Gastrocnemius medialis (tissue), 4 donors: ENCODE measurements around the gene MOCS3. TPM values are rescaled to one million over a fixed set of nuclear protein-coding genes. Genes with fewer than 3 reads are reported as not detected.

ENCODE experiments used
- ATAC-seq, 2 donors: fragments of 150-250 bp; one replicate each; pipeline ENCODE4 v1.9.1; 2016
- DNase-seq, 2 donors: peaks; one replicate each; pipeline ENCODE4 v3.0.0-alpha.2; 2019
- H3K27ac ChIP-seq, 4 donors: fragments of 200-600 bp; sonication (generic); 1 replicate in 1 of 4; 2 replicates in 3 of 4; pipeline ENCODE4 v1.5.1; 2016 to 2018; ENCODE audit warnings: mild to moderate bottlenecking in 2 of 4, moderate library complexity in 1 of 4
- H3K27me3 ChIP-seq, 3 donors: fragments of 200-600 bp; sonication (generic) in 2 of 3; 1 replicate in 1 of 3; 2 replicates in 2 of 3; pipeline versions ENCODE4 v1.5.1 to v1.6.0; 2016 to 2019; ENCODE audit warnings: mild to moderate bottlenecking in 1 of 3, moderate library complexity in 1 of 3
- H3K36me3 ChIP-seq, 2 donors: fragments of 200-600 bp; sonication (generic) in 1 of 2; one replicate each; pipeline ENCODE4 v1.5.1; 2017 to 2018
- H3K4me1 ChIP-seq, 2 donors: fragments of 200-600 bp; sonication (generic) in 1 of 2; one replicate each; pipeline ENCODE4 v1.5.1; 2016 to 2017; ENCODE audit warnings: mild to moderate bottlenecking in 2 of 2
- H3K4me3 ChIP-seq, 4 donors: fragments of 200-600 bp; sonication (generic) in 3 of 4; 1 replicate in 1 of 4; 2 replicates in 3 of 4; pipeline ENCODE4 v1.5.1; 2016 to 2019; ENCODE audit warnings: mild to moderate bottlenecking in 2 of 4
- H3K9me3 ChIP-seq, 3 donors: fragments of 200-600 bp; sonication (generic) in 2 of 3; 1 replicate in 1 of 3; 2 replicates in 2 of 3; pipeline ENCODE4 v1.5.1; 2016 to 2019
- CTCF ChIP-seq, 5 experiments: fragments of 450-650 bp in 3 of 5; fragments of 200-600 bp in 2 of 5; sonication (generic) in 2 of 5; IDR thresholded peaks in 4 of 5; conservative IDR thresholded peaks in 1 of 5; 1 replicate in 4 of 5; 2 replicates in 1 of 5; pipeline ENCODE4 v1.5.1; 2016 to 2019; ENCODE audit warnings: antibody characterized with exemption in 5 of 5, mild to moderate bottlenecking in 3 of 5, moderate library complexity in 3 of 5
- POLR2A ChIP-seq, 2 donors: fragments of 450-650 bp; IDR thresholded peaks; one replicate each; pipeline ENCODE4 v1.6.1; 2017; ENCODE audit warnings: antibody characterized with exemption in 2 of 2, mild to moderate bottlenecking in 2 of 2, moderate library complexity in 2 of 2
- in situ Hi-C, 4 donors: fragments of 200-750 bp; cut with MboI; loops; one replicate each; pipeline versions ENCODE4 v1.15.0 to v1.8.0; 2017; ENCODE audit warnings: low sequenced_read_pairs in 4 of 4
- intact Hi-C: fragments of 100-400 bp; cut with DNase I; formaldehyde crosslinking; loops from one replicate; pipeline ENCODE4 v1.15.1; 2023; ENCODE audit warnings: low total_unique reads
- total RNA-seq, 4 donors: library from RNA; depleted of rRNA; stranded (reverse); fragments of >200 nt; gene quantifications; one replicate each; pipeline versions ENCODE4 v1.1.0 to v1.2.3, GENCODE V29; 2016

Gene MOCS3
- total RNA-seq, 4 donors from 2014 or later = 3.1 to 5.7 (median 4.7) TPM

GRCh38 chr20:50953196-50953595, 5.4 kb upstream of the MOCS3 start:
- Histone ChIP-seq H3K4me1 (peaks cover 33 to 42% of the 10 kb centered on the region in 2 donors), H3K9me3 (no peaks in the 10 kb centered on the region), H3K36me3 (peaks cover 0 to 41% of the 10 kb centered on the region in 2 donors)

GRCh38 chr20:50953821-50954220, 4.8 kb upstream of the MOCS3 start:
- TF ChIP-seq POLR2A (IDR thresholded peaks at IDR 0.05) (no peak), CTCF (IDR thresholded peaks at IDR 0.05 in 4 of 5, conservative IDR thresholded peaks at IDR 0.05 in 1 of 5) (no peak)
- intact Hi-C loops (no loop called here), in situ Hi-C loops (no loop called here)
- H3K27ac ChIP-seq = no peak overlapping the region
- H3K9me3 ChIP-seq = no peaks in the 10 kb centered on the region
- H3K36me3 ChIP-seq = peaks cover 0 to 41% of the 10 kb centered on the region in 2 donors
- H3K4me1 ChIP-seq = peaks cover 27 to 36% of the 10 kb centered on the region in 2 donors
- no peak for DNase-seq
- no peak for ATAC-seq
- H3K4me3 ChIP-seq = no peak overlapping the region
- no peaks in the 10 kb centered on the region for H3K27me3 ChIP-seq

More at GRCh38 chr20:50953196-50953595, 5.4 kb upstream of the MOCS3 start:
- ATAC-seq (no peak), DNase-seq (no peak)
- no peak overlapping the region for H3K27ac ChIP-seq
- no peak overlapping the region for H3K4me3 ChIP-seq
- no peaks in the 10 kb centered on the region for H3K27me3 ChIP-seq
- intact Hi-C loops = no loop called here
- in situ Hi-C loops = no loop called here
- no peak for TF ChIP-seq POLR2A (IDR thresholded peaks at IDR 0.05)
- TF ChIP-seq CTCF (IDR thresholded peaks at IDR 0.05 in 4 of 5, conservative IDR thresholded peaks at IDR 0.05 in 1 of 5) = no peak

GRCh38 chr20:50957276-50957675, 1.3 kb upstream of the MOCS3 start:
- H3K27me3 ChIP-seq = no peaks in the 10 kb centered on the region
- peaks cover 0 to 34% of the 10 kb centered on the region in 2 donors for H3K36me3 ChIP-seq
- peaks cover 46 to 54% of the 10 kb centered on the region in 2 donors for H3K4me1 ChIP-seq
- DNase-seq (peak; percentile 29 to 64), ATAC-seq (peak; percentile 56 to 74)
- H3K27ac ChIP-seq = peak overlapping the region; percentile 88 to 98 (median 92)
- TF ChIP-seq POLR2A (IDR thresholded peaks at IDR 0.05) = no peak
- no peak for TF ChIP-seq CTCF (IDR thresholded peaks at IDR 0.05 in 4 of 5, conservative IDR thresholded peaks at IDR 0.05 in 1 of 5)
- intact Hi-C loops (loop anchor here (5.0 kb wide), 1 partner anchor 40 kb away; no protein-coding TSS in a partner anchor), in situ Hi-C loops (no loop called here)
- H3K9me3 ChIP-seq = no peaks in the 10 kb centered on the region
- peak overlapping the region; percentile 77 to 99 (median 90) for H3K4me3 ChIP-seq

- H3K4me1 ChIP-seq = peaks cover 46 to 54% of the 10 kb centered on the region in 2 donors
- no peaks in the 10 kb centered on the region for H3K27me3 ChIP-seq
- ATAC-seq (peak; percentile 85 to 87), DNase-seq (peak; percentile 74 to 81)
- TF ChIP-seq CTCF (IDR thresholded peaks at IDR 0.05 in 4 of 5, conservative IDR thresholded peaks at IDR 0.05 in 1 of 5) = no peak
- TF ChIP-seq POLR2A (IDR thresholded peaks at IDR 0.05) = peak; percentile 84 to 91
- peaks cover 0 to 30% of the 10 kb centered on the region in 2 donors for H3K36me3 ChIP-seq
- peak within 1 kb of the TSS; percentile 88 to 98 (median 92) for H3K27ac ChIP-seq
- intact Hi-C loops (loop anchor here (1.0 to 5.0 kb wide), 2 partner anchors 27 to 41 kb away; partner anchors contain the start of gene ADNP), in situ Hi-C loops (no loop called here)
- no peaks in the 10 kb centered on the region for H3K9me3 ChIP-seq
- H3K4me3 ChIP-seq = peak within 1 kb of the TSS; percentile 77 to 99 (median 90)
Observed at GRCh38 chr20:50957798-50958614, 612 bp upstream of the MOCS3 start, which contains the start of gene DPM1. TSS of gene DPM1 (minus strand) at chr20:50958532. CDS start at chr20:50958523, 9 bp downstream.
